GM21367 (cell line): ENCODE measurements around the gene NKD1.

Experiments
- ATAC-seq: cut with Tn5 transposase; IDR thresholded peaks from one replicate; pipeline ENCODE4 v1.9.1; 2021; ENCODE audit not compliant: unreplicated experiment

NKD1 gene

DNA sequence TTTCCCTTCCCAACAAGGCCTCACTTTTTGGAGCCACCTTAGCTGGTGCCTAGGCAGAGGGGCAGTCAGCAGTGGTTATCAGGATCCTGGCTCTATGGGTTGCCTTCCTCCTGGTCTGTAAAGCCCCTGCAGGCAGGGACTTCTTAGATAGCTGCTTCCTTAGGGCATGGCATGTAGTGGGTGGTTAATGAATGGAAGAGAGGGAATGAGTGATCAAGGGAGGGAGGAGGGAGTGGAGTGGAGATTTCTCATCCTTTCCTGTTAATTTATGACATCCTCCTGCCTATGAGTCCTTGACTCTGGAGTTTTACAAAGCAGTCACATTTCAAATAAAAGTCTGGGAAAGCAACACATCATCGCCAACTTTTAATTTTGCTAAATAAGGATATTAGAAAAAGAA lies 92.2 kb downstream of the NKD1 start:
- ATAC-seq: no peak

DNA sequence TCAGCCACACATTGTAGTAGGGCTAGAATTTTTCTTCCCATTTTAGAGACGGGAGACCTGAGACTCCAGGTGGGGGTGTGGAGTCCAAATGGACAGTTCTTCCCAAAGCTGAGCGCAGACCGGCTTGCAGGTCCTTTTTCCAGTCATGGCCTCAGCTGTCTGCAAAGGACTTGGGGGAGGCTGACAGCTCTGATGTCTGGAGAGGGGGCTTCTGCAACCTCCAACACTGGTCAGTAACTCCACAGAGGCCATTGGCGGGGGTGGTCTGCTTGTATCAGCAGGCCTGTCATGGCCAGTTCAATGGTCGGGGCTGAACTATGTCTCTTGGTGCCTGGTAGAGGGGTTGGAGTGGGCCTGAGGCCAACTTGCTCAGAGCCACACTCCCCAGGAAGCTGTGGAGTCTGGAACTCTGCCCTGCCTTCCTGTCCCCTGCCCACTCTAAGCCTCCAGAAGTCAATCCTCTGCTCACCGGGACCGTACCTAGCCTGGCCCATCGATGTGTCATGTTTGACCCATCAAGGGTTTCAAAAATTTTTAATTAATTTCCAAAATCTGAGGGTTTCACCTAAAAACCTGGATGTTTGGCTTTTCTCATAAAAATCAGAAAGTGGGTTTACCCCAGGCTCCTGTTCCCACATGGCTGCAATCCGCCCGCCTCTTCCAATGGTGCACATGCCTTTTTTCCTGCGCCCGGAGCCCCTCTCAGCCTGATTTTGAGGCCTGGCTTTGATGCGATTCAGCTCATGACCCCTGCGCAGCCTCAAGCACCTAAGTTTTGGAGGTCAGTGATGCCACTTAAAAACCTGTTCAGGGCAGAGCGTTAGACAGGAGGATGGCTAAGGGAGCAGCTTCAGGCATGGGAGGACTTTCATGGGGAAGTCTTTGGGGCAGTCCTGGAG lies 93.0 kb downstream of the NKD1 start:
- no peak for ATAC-seq

DNA sequence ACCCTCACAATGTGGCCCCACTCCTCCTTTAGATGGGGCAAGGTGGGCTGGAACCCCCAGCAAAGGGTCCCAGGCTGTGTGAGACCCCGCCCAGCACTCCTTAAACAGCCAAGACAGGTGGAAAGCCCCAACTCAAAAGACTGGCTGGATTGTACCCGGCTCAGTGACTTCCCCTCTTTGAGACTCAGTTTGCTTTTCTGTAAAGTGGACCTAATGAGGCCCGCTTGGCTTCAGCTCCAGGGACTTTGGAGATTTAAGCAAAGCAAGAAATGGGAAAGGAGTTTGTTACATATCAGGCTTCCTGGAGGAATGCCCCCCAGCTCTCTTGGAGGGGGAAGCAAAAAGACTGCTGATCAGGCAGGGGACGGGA lies 93.6 kb downstream of the NKD1 start:
- ATAC-seq: no peak

DNA sequence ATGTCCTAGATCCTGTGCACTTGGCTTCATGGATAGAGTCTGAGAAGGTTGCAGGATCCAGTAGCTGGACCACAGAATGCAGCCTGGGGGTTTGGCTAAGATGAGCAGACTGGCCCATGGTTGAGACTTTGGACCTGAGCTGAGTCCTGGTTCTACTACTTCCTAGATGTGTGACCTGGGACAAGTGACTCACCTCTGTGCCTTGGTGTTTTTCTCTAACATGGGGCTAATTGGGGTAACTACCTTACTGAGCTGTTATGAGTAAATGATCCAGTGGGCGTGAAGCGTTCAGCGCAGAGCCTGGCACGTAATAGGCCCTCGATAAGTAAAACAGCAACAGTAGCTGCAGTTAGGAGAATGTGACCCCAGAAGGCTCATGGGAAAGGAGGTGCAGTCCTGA lies 94.2 kb downstream of the NKD1 start:
- ATAC-seq: no peak

DNA sequence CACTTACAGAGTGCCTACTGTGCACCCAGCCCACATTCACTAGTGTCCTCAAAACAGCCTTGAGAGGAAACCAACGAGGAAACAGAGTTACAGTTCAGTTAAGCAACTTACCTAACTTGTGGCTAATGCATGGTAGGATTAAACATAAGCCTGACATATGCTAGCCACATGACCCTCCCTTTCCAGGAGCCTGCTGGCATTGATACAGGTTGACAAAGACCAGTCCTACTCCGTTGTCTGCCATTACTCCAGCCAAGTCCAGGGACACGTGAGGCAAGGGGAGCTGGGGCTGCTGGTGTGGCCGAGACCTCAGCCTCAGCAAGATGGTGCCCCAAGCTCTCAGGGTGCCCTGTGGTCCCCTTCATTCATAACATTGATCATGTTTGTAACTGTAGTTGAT lies 95.0 kb downstream of the NKD1 start:
- ATAC-seq: no peak

DNA sequence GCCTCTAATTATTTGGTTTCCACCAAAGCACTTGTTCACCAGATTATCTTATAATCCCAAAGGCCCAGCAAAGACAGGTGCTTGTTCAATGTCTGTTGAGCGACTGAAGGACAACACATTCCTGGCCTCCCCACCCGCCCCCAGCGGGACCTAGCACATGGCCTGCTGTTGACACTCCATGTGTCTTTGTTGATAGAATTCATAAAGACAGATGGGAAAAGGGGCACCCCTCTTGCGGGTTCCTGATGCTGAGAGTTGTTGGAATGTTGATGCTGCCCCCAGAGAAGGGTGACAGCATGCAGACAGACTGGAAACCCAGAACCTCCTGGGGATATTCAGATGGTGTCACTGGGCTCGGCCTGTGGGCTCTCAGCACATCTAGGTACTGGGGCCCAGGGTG lies 96.0 kb downstream of the NKD1 start:
- no peak for ATAC-seq

DNA sequence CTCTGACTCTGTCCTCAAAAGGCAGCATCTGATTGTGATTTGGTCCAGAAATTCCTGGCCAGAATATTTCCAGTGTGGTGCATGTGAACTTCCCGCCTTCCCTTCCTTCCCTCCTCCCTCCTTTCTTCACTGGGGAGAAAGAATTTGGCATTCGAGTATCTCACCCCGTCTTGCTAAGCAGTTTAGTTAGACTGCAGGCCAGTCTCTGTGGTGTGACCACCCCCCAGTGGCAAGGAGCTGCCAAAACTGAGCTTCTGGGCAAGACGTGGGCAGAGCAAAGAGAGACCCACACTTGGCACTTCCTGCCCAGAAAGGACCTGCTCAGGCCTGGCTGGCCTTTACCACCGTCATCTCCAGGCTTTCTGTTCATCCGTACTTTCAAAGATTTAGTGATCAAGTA lies 96.5 kb downstream of the NKD1 start:
- ATAC-seq: no peak

DNA sequence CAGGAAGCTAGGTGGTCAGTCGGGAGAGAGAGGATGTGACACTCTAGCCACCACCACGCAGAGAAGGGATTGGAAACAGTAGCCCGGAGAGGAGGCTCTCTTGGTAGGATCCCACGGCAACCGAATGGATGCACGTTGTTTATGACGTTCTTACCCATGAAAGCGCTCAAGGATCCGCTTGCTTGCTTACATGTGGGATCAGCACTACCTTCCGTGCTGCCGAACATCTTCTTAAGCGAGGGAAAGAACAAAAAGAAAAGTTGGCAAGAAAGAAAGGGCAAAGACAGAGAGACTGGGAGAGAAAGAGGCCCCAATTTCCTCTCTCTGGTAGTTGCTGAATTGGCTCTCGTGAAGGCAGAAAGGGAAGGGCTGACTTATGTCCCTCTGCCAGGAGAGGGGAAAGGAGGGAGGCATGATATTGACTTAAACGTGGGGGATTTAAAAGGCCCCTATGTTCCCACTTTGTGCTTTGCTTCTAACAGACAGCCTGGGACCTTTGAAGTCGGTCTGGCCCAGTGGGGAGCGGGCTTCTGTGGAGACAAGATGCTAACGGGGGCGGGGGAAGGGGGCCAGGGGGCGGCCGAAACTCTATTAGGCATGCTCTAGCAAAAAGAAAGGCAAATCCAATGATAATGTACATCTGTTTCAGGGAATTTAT lies 97.5 kb downstream of the NKD1 start:
- ATAC-seq: no peak

DNA sequence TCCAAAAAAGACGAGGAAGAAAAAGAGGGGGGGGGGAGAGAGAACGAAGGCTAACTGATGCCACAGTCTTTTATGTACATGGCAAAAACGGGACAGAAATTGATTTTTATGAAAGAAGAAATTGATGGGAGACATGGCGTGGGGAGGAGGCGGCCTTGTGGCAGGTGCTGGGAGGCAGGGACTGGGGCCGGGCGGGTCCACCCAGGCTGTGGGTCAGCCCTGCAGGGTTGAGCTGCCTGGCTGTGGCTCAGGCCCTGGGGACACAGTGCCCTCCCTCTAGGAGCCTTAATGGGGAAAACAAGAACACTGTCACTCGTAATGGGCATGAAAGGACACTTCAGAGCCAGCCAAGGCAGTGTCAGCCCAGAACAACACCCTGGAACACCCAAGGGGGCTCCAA lies 98.1 kb downstream of the NKD1 start:
- ATAC-seq: no peak

DNA sequence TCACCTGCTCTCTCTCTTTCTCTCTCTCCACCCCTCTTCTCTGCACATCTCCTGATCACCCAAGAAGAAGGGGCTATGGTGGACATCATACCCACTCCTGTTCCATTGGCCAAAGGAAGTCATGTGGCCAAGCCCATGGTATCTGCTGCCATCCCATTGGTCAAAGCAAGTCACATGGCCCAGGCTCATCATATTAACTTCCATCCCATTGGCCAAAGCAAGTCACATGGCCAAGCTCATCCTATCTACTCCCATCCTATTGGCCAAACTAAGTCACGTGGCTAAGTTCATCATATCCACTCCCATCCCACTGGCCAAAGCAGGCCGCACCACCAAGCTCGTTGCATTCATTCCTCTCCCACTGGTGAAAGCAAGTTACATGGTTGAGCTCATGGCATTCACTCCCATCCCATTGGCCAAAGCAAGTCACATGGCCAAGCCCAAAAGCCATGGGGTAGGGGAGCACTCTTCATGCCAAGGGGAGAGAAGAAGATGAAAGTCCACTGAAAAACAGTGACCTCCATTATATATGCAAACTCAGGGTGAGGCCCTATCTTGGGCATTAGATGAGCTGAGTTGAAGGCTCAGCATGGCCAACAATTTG lies 103.7 kb downstream of the NKD1 start:
- no peak for ATAC-seq

DNA sequence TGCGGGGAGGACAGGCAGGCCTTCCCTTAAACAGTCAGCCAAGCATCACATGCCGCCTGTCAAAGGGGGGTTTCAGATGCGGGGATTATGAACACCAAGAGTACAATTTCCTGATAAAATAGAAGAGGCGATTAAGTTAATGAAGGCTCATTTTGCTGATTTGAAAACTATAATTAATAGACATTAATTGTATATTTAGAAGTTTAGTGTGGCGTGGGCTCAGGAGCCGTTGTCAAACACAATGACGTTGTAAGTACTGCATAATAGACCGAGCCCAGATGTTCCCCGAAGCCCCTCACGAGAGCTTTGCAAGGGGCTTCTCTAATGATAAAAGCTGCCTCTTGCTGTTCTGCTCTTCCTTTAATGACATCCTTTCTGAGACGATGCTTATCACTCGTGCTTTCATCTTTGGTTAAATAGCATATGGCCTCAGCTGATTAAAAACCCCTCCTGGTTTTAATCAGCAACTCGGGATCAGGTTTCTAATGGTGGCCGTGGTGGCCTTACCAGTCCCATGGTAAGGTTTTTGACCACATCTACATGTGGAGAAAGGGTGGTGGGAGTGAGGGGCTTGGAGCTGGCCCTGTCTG lies 104.7 kb downstream of the NKD1 start:
- ATAC-seq: no peak

DNA sequence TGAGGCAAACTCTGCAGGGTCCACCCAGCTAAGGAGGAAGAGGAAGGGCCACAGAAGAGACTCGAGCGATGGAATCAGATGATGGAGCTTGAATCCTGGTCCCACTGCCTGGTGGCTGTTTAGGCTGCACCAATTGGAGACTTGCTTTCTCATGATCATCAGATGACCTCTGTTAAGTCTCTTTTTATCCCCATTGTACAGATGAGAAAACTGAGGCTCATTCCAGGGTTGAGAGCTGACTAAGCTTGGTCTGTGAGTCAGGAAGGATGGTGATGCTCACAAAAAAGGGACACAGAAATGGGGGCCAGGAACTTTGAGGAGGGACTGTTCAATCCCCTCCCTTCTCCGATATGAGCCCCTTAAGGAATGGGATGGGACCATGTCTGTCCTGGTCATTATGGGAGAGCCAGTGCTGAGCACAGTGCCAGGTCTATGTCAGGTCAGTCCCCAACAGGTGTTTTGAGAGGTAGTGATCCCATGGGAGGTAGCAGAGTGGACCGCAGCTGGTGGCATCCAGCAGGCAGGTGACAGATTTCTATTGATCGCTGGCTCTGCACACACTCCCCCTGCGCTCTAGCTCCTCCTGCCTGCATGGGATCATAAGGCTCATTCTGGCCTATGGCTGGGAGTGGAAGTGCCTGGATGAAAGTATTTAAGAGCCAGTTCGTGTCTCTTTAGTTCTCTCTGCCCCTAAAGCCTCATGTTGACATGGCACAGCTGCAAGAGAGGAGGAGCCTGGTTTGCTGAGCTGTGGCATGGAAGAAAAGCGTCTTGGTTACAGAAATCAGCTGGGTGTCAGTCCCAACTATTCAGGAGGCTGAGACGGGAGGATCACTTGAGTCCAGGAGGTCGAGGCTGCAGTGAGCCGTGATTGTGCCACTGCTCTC lies 105.7 kb downstream of the NKD1 start:
- ATAC-seq: no peak

DNA sequence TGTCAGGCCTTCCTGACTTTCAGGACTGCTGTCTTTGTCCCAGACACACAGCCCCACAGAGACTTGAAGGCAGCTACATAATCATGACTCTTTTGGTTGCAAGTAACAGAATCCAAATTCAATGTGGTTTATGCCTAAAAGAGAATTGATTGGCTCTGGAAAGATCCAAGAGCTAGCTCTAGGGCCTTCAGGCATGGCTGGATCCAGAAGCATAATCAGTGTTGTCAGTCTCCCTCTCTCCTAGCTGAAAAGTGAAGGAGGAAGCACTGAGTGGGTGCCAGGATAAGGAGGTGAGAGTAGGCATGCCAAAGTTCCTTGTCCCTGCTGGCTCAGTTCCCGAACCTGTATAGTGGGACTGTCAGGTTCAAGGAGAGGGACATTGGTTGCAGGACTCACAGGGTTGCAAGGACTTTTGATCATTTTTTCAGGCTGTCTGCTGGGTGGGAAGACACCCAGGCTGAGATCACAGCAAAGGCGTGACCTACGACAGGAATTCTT lies 107.4 kb downstream of the NKD1 start:
- no peak for ATAC-seq

DNA sequence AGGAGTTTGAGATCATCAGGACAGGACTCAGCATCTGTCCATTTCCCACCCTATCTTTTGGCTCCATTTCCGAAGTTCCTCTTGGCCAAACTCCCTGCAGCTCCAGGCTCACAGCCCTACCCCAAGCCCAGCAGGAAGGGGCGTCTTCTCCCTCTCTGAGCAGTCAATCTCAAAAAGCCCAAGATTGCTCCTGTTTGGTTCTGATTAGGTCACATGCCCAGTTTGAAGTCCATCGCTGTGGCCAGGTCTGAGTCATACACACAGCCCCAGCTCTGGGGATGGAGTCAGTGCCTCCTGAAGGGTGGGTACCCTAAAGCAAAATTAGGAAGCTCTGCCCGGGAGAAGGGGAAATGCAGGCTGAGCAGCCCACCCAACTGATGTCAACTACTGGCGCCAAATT lies 109.0 kb downstream of the NKD1 start:
- ATAC-seq: no peak

DNA sequence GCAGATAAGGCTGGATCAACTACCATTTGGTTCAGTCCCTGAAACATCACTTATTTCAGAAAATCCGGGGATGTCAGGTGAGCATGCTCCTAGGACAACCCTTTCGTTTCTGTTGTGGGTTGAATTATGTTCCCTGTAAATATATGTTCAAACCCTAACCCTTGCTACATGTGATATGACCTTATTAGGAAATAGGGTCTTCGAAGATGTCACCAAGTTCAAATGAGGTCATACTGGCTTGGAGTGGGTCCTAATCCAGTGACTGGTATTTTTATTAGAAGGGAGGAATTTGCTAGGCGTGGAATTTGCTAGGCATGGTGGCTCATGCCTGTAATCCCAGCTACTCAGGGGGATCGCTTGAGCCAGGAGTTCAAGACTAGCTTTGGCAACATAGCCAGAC lies 111.6 kb downstream of the NKD1 start:
- ATAC-seq: no peak

DNA sequence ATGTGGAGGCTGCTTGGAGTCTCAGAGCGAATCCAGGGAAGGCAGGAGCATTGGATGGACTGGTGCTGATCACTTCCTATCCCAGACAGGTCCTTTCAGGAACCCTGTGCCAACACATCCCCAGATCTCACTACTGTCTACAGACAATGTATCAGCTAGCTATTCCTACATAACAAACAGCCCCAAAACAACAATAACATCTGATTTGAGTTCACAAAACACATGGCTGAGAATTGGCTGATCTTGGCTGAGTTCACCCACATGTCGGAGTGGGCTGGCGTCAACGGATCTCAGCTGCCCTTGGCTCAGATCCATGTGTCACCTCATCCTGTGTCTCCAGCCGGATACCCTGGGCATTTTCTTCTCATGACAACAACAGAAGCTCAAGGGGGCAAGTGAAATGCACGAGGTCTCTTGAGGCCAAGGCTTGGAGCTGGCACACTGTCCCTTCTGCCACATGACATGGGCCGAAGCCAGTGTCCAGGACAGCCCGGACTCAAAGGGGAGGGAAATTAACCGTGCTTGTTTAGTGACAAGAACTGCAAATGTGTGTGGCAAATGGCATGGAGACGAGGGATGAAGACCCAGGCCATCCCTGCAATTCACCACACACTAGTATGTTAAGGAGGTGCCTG lies 114.2 kb downstream of the NKD1 start:
- no peak for ATAC-seq

DNA sequence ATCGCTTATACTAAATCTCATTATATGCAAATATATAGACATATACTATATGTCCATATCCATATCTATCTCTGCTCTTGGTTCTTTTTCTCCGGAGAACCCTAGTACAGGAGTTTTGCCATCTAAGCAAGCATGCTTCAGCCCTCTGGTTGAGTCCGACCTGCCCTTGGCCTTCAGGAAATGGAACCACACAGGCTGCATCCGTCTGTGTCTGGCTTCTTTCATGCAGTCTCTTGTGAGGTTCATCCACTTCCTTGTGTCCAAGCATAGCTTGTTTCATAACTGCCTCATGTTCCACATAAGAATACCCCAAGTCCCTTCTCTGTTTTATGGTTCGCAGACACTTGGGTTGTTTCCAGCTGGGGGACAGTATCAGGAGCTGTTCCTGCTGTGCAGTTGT lies 116.1 kb downstream of the NKD1 start:
- no peak for ATAC-seq

DNA sequence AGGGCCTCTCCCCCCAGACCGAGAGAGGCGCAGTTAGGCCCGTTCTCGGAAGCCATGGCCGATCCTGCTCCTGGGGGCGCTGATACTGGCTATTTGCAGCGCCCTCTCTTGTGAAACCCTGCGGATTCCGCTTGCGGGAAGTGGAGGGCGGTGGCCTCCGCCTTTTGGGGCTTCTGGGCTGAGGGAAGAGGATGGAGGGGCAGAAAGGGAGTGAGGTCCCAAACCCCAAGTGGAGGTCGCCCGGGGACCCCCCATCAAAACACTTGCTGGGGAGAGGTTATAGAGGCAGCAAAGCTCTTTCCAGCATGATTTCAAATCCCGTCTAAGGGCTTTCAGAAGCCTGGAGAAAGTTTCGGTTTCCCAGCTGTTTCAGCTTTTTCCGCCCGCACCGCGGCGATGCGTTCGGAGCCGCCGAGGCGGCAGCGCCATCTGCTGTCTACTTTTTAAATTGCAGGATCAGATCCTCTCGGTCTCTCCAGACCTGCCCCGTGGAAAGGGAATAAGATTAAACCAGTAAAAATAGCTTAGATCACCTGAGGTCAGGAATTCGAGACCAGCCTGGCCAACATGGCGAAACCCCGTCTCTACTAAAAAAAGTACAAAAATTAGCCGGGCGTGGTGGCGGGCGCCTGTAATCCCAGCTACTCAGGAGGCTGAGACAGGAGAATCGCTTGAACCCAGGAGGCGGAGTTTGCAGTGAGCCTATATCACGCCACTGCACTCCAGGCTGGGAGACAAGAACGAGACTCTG lies 117.1 kb downstream of the NKD1 start:
- no peak for ATAC-seq

DNA sequence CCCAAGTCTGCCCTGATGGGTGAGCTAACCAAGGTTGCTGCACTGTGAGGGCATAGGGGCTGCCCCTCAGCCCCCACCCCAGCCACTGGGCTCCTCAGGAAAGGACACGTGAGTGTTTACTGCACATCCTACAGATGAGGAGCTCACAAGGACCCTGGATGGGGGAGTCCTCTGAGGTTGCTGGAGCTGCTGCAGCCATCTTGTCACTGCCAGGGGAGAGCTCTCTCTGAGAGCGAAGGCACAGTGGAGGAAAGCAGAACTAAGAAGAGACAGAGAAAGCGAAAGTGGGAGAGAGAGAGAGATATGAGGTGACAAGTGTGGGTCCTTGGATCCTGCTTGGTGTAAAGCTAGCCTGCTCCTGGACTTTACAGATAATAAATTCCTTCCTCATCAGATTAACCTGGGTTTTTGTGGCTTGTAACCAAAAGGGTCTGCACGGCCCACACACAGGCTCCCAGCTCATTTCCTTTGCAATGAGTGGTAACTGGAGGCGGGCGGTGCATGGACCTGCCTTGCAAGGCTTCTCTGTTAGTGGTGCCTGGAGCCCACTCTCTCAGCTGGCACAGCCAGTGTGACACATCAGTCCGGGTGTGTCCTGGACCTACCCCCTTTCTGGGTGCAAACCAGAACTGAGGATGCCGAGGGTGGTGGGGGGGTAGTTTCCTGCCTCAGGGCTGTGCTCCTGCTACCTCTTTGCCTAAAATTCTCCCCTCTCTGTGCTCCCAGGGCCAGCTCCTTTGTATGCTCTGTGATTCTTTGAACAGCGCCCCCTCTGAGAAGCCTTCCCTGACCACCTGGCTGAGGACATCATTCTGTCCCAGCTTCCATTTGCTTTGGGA lies 118.7 kb downstream of the NKD1 start:
- ATAC-seq: peak; percentile 80
